H1 (cell line): ENCODE results near the gene LPAR3. TPM values are rescaled to one million over a fixed set of nuclear protein-coding genes. Genes with fewer than 3 reads are reported as not detected.

Experiments used
- CTCF ChIA-PET: fragments of 300-600 bp; sonication (Branson Sonifier 250); formaldehyde crosslinking; loops from one replicate; lab custom pipeline; 2021; ENCODE audit not compliant: partially characterized antibody; lab: Charles Lee
- POLR2A ChIA-PET: fragments of 300-600 bp; sonication (Branson Sonifier 250); formaldehyde crosslinking; loops from one replicate; lab custom pipeline; 2021; ENCODE audit warnings: inconsistent platforms; ENCODE audit not compliant: partially characterized antibody; lab: Charles Lee
- DNase-seq, 2 experiments: peaks; one replicate each; pipeline versions ENCODE4 v3.0.0 to v3.0.0-alpha.2; 2010 to 2022; ENCODE audit warnings: low spot score in 2 of 2, low read depth in 1 of 2, mixed read lengths in 1 of 2
- FAIRE-seq: peaks from 2 replicates; lab custom pipeline; 2011; peaks lifted over from hg19 to GRCh38; lab: Jason Lieb, UNC
- H2AFZ ChIP-seq: 2 replicates; pipeline ENCODE4 v1.8.1; 2012; ENCODE audit warnings: low read length, inconsistent platforms
- H2AK5ac ChIP-seq: 2 replicates; pipeline ENCODE4 v1.6.1; 2013; ENCODE audit warnings: low read depth, low read length
- H2BK120ac ChIP-seq: replicated peaks from 2 replicates; pipeline ENCODE3; 2013; ENCODE audit warnings: low read depth, low read length, inconsistent platforms
- H2BK12ac ChIP-seq: 2 replicates; pipeline ENCODE4 v1.6.1; 2013; ENCODE audit warnings: low read depth, low read length
- H2BK15ac ChIP-seq: 2 replicates; pipeline ENCODE4 v1.6.1; 2013; ENCODE audit warnings: low read length
- H2BK20ac ChIP-seq: 2 replicates; pipeline ENCODE4 v1.6.1; 2013; ENCODE audit warnings: low read length
- H2BK5ac ChIP-seq: 2 replicates; pipeline ENCODE4 v1.6.1; 2013; ENCODE audit warnings: low read depth, low read length
- H3K14ac ChIP-seq: 2 replicates; pipeline ENCODE4 v1.6.1; 2013; ENCODE audit warnings: inconsistent platforms; ENCODE audit not compliant: insufficient read length
- H3K18ac ChIP-seq: 2 replicates; pipeline ENCODE4 v1.6.1; 2013; ENCODE audit warnings: low read length; ENCODE audit errors: extremely low read depth
- H3K23ac ChIP-seq: 2 replicates; pipeline ENCODE4 v1.6.1; 2013; ENCODE audit warnings: inconsistent platforms; ENCODE audit not compliant: insufficient read length
- H3K23me2 ChIP-seq: 2 replicates; pipeline ENCODE4 v1.6.1; 2013; ENCODE audit warnings: low read depth, low read length
- H3K27ac ChIP-seq: 2 replicates; pipeline ENCODE4 v1.6.1; 2011; ENCODE audit warnings: low read depth, low read length, inconsistent platforms
- H3K27me3 ChIP-seq, 4 experiments: replicated peaks in 1 of 4; 1 replicate in 1 of 4; 2 replicates in 3 of 4; pipeline versions ENCODE4 v1.6.1 to v1.8.1; 2011 to 2013; ENCODE audit warnings: low read length in 3 of 4, mild to moderate bottlenecking in 3 of 4, inconsistent platforms in 2 of 4, mixed read lengths in 2 of 4, moderate library complexity in 1 of 4; ENCODE audit not compliant: control insufficient read depth in 3 of 4, insufficient read depth in 3 of 4; ENCODE audit errors: extremely low read depth in 1 of 4
- H3K36me3 ChIP-seq, 4 experiments: 2 replicates each; pipeline versions ENCODE4 v1.6.1 to v1.8.1; 2011 to 2013; ENCODE audit warnings: mild to moderate bottlenecking in 4 of 4, low read length in 3 of 4, moderate library complexity in 2 of 4, control low read depth in 1 of 4, inconsistent platforms in 1 of 4; ENCODE audit not compliant: insufficient read depth in 4 of 4, control insufficient read depth in 2 of 4
- H3K4ac ChIP-seq: replicated peaks from 2 replicates; pipeline ENCODE3; 2013; ENCODE audit warnings: low read length, low read depth, mixed read lengths, inconsistent platforms; ENCODE audit not compliant: insufficient read length
- H3K4me1 ChIP-seq, 4 experiments: replicated peaks in 1 of 4; 1 replicate in 1 of 4; 2 replicates in 3 of 4; pipeline versions ENCODE4 v1.6.1 to v1.8.1; 2011 to 2013; ENCODE audit warnings: low read length in 3 of 4, inconsistent platforms in 2 of 4, mixed read lengths in 1 of 4; ENCODE audit not compliant: insufficient read depth in 4 of 4, control insufficient read depth in 3 of 4
- H3K4me2 ChIP-seq, 2 experiments: 2 replicates each; pipeline versions ENCODE4 v1.6.1 to v1.8.1; 2011 to 2013; ENCODE audit warnings: low read depth in 2 of 2, low read length in 2 of 2, control low read depth in 1 of 2, inconsistent platforms in 1 of 2, mild to moderate bottlenecking in 1 of 2; ENCODE audit not compliant: insufficient read depth in 1 of 2
- H3K4me3 ChIP-seq, 4 experiments: fragments of 200-600, 300-600 bp in 1 of 4; sonication (generic), shearing (Covaris generic), sonication (Bioruptor Twin) in 1 of 4; 2 replicates each; pipeline versions ENCODE4 v1.5.1 to v1.8.1; 2011 to 2016; ENCODE audit warnings: low read length in 4 of 4, low read depth in 3 of 4, control low read depth in 2 of 4, inconsistent platforms in 2 of 4, mild to moderate bottlenecking in 2 of 4, mixed read lengths in 1 of 4, moderate library complexity in 1 of 4; ENCODE audit not compliant: insufficient read depth in 2 of 4; ENCODE audit errors: extremely low read depth in 1 of 4
- H3K56ac ChIP-seq: replicated peaks from 2 replicates; pipeline ENCODE3; 2013; ENCODE audit warnings: low read depth, mild to moderate bottlenecking, mixed read lengths, low read length, inconsistent platforms; ENCODE audit not compliant: insufficient read length
- H3K79me1 ChIP-seq: 2 replicates; pipeline ENCODE4 v1.6.1; 2013; ENCODE audit warnings: low read depth, low read length, control low read depth
- H3K79me2 ChIP-seq, 2 experiments: 2 replicates each; pipeline versions ENCODE4 v1.6.1 to v1.8.1; 2012 to 2013; ENCODE audit warnings: low read length in 2 of 2, mild to moderate bottlenecking in 2 of 2, inconsistent platforms in 1 of 2; ENCODE audit not compliant: insufficient read depth in 2 of 2, control insufficient read depth in 1 of 2
- H3K9ac ChIP-seq, 4 experiments: replicated peaks in 1 of 4; 1 replicate in 1 of 4; 2 replicates in 3 of 4; pipeline versions ENCODE4 v1.6.1 to v1.8.1; 2011 to 2013; ENCODE audit warnings: low read depth in 3 of 4, low read length in 3 of 4, control low read depth in 2 of 4, mild to moderate bottlenecking in 2 of 4, moderate library complexity in 2 of 4, inconsistent platforms in 1 of 4; ENCODE audit errors: extremely low read depth in 1 of 4
- H3K9me3 ChIP-seq, 2 experiments: 2 replicates each; pipeline versions ENCODE4 v1.6.1 to v1.8.1; 2012 to 2013; ENCODE audit warnings: mild to moderate bottlenecking in 2 of 2, moderate library complexity in 2 of 2, control low read depth in 1 of 2, inconsistent platforms in 1 of 2, low read depth in 1 of 2, low read length in 1 of 2, mixed read lengths in 1 of 2; ENCODE audit not compliant: insufficient read depth in 2 of 2
- H4K20me1 ChIP-seq, 2 experiments: replicated peaks in 1 of 2; 2 replicates each; pipeline versions ENCODE3 to v1.8.1; 2011 to 2013; ENCODE audit warnings: inconsistent platforms in 2 of 2, low read length in 2 of 2, mild to moderate bottlenecking in 1 of 2; ENCODE audit not compliant: insufficient read depth in 2 of 2, control insufficient read depth in 1 of 2
- H4K5ac ChIP-seq: 2 replicates; pipeline ENCODE4 v1.6.1; 2013; ENCODE audit warnings: low read length, low read depth, mixed read lengths, inconsistent platforms; ENCODE audit not compliant: insufficient read length
- H4K8ac ChIP-seq: 2 replicates; pipeline ENCODE4 v1.8.0; 2013; ENCODE audit warnings: mild to moderate bottlenecking, moderate library complexity, low read length, inconsistent platforms; ENCODE audit not compliant: insufficient read depth; ENCODE audit errors: extremely low read depth
- H4K91ac ChIP-seq: replicated peaks from 2 replicates; pipeline ENCODE3; 2013; ENCODE audit warnings: low read length, mixed read lengths, inconsistent platforms; ENCODE audit not compliant: insufficient read length
- ASH2L ChIP-seq: fragments of 200-600, 300-600 bp; sonication (generic); IDR thresholded peaks from one replicate; pipeline ENCODE4 v1.7.1; 2017; ENCODE audit warnings: low read length
- NANOG ChIP-seq: IDR thresholded peaks from 2 replicates; pipeline ENCODE4 v1.6.1; 2011; ENCODE audit warnings: low read length, low read depth, mild to moderate bottlenecking, inconsistent platforms; ENCODE audit not compliant: insufficient read depth, poor library complexity, severe bottlenecking
- POLR2A ChIP-seq, 2 experiments: IDR thresholded peaks; 1 replicate in 1 of 2; 2 replicates in 1 of 2; pipeline ENCODE4 v1.6.1; 2011; ENCODE audit warnings: low read depth in 2 of 2, low read length in 2 of 2, mild to moderate bottlenecking in 2 of 2; ENCODE audit errors: control extremely low read depth in 1 of 2
- POLR2AphosphoS5 ChIP-seq: IDR thresholded peaks from 2 replicates; pipeline ENCODE4 v1.6.1; 2011; ENCODE audit warnings: low read depth, low read length
- RBBP5 ChIP-seq: IDR thresholded peaks from 2 replicates; pipeline ENCODE4 v1.7.1; 2012; ENCODE audit warnings: low read depth, mild to moderate bottlenecking, inconsistent platforms, low read length, moderate library complexity, borderline replicate concordance
- RFX5 ChIP-seq: IDR thresholded peaks from 2 replicates; pipeline ENCODE4 v1.6.1; 2011; ENCODE audit warnings: low read depth, low read length, improper control_type of control experiment, borderline replicate concordance
- SIRT6 ChIP-seq: IDR thresholded peaks from one replicate; pipeline ENCODE4 v1.7.1; 2012; ENCODE audit warnings: low read length, inconsistent platforms
- SUZ12 ChIP-seq: fragments of 200-600 bp; sonication (generic); IDR thresholded peaks from 2 replicates; pipeline ENCODE4 v1.6.1; 2012; ENCODE audit warnings: mild to moderate bottlenecking, inconsistent platforms, low read length, moderate library complexity, mixed read lengths
- USF2 ChIP-seq: IDR thresholded peaks from 2 replicates; pipeline ENCODE4 v1.6.1; 2011; ENCODE audit warnings: low read length, improper control_type of control experiment
- WGBS, 2 experiments: shearing (Covaris generic) in 1 of 2; methylation state at CpG; one replicate each; pipeline versions ENCODE4 v1.1.6 to v1.1.7; 2013 to 2015; ENCODE audit warnings: low lambda C conversion rate in 2 of 2, mixed read lengths in 2 of 2, inconsistent platforms in 1 of 2, low coverage in 1 of 2, missing lambda C conversion rate in 1 of 2; ENCODE audit not compliant: insufficient replicate concordance in 2 of 2, insufficient coverage in 1 of 2, insufficient read length in 1 of 2; ENCODE audit errors: extremely low coverage in 1 of 2, missing lambda C conversion rate in 1 of 2; 5-methylcytosine and 5-hydroxymethylcytosine counted together
- polyA plus RNA-seq, 7 experiments: library from polyadenylated mRNA; depleted of rRNA in 3 of 7; stranded (reverse) in 5 of 7; unstranded in 2 of 7; fragments of >200 nt in 5 of 7; fragments of 200-250 nt in 2 of 7; gene quantifications; 1 replicate in 5 of 7; 2 replicates in 1 of 7; 4 replicates in 1 of 7; pipeline versions ENCODE4 v1.2.1 to v1.2.3, GENCODE V29; 2011 to 2013; ENCODE audit warnings: missing spikeins in 2 of 7, mixed read lengths in 2 of 7
- total RNA-seq: library from RNA; stranded (reverse); fragmentation: NEBNext Ultra II Directional; extraction: Animal tissue kit (Norgen Biotek cat#: 25700); gene quantifications from 2 replicates; pipeline ENCODE4 v1.2.1, GENCODE V29; 2021
- TF ChIP-seq, protein P1 (sequence below): IDR thresholded peaks from 2 replicates; pipeline ENCODE4 v1.6.1; 2011; ENCODE audit warnings: low read depth, mild to moderate bottlenecking, low read length; ENCODE audit not compliant: insufficient read depth

Gene LPAR3
- total and polyA plus RNA-seq, 2 of the 8 experiments (the other 6 are each of a cell fraction or from before 2014, with no cell fraction given): 17.1 to 25.4 TPM

- H3K18ac ChIP-seq: no peak overlapping the region
- H2BK15ac ChIP-seq: no peak overlapping the region
- no peaks in the 10 kb centered on the region for H3K4me1 ChIP-seq
- CTCF ChIA-PET: interaction anchor here (1.0 to 2.1 kb wide), 4 partner anchors 14 to 80 kb away, joined by 3 to 10 read pairs (median 5); no protein-coding TSS in a partner anchor
- H2AFZ ChIP-seq: no peak overlapping the region
- DNase-seq (no peak), FAIRE-seq (no peak)
- POLR2A ChIA-PET: no interaction called here
- no peak overlapping the region for H3K56ac ChIP-seq
- H3K14ac ChIP-seq: no peak overlapping the region
- no peaks in the 10 kb centered on the region for H3K23me2 ChIP-seq
- no peak overlapping the region for H4K91ac ChIP-seq
- H3K9me3 ChIP-seq: no peaks in the 10 kb centered on the region
- H3K79me1 ChIP-seq: no peaks in the 10 kb centered on the region; the same call in 1 of the 2 replicates
- no peak overlapping the region for H4K5ac ChIP-seq
- H3K23ac ChIP-seq: no peak overlapping the region
- no peak overlapping the region for H3K27ac ChIP-seq
- no peak overlapping the region for H3K4me3 ChIP-seq
- no peak overlapping the region for H2AK5ac ChIP-seq
- no peak overlapping the region for H2BK20ac ChIP-seq
- H4K20me1 ChIP-seq: peaks cover 0 to 2% of the 10 kb centered on the region in 2 experiments
- H3K36me3 ChIP-seq: peaks cover 0 to 3% (median 0%) of the 10 kb centered on the region in 4 experiments; a peak in 2 of 8 replicates
- H3K27me3 ChIP-seq: no peaks in the 10 kb centered on the region
- H2BK120ac ChIP-seq: no peak overlapping the region
- 87% methylated on average over 10 of the region's 10 CpGs; no CpG with 5 or more reads in 1 of the 2 experiments for WGBS, 2 experiments
- H2BK5ac ChIP-seq: no peak overlapping the region
- no peak overlapping the region for H3K9ac ChIP-seq
- peaks cover 0 to 3% of the 10 kb centered on the region in 2 experiments; a peak in 1 of 4 replicates for H3K79me2 ChIP-seq
- no peak overlapping the region for H4K8ac ChIP-seq
- H3K4me2 ChIP-seq: no peak overlapping the region
- H2BK12ac ChIP-seq: no peak overlapping the region
- H3K4ac ChIP-seq: no peak overlapping the region
- TF ChIP-seq SUZ12 (no peak), USF2 (no peak), RBBP5 (no peak), SIRT6 (no peak), RFX5 (no peak), NANOG (no peak), ASH2L (no peak), POLR2A (IDR thresholded peaks at IDR 0.05; ENCODE audit: control extremely low read depth in 1 of 2, low read depth in 2 of 2, low read length in 2 of 2) (no peak), POLR2AphosphoS5 (no peak)
- TF ChIP-seq, protein P1, sequence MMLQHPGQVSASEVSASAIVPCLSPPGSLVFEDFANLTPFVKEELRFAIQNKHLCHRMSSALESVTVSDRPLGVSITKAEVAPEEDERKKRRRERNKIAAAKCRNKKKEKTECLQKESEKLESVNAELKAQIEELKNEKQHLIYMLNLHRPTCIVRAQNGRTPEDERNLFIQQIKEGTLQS: no peak
These were observed 37.0 kb downstream of the LPAR3 start for GRCh38 chr1:84855691-84856630.
